IMR-90 (cell line): ENCODE measurements around the gene EMP1. TPM values are rescaled to one million over a fixed set of nuclear protein-coding genes. Genes with fewer than 3 reads are reported as not detected.

Experiments
- ATAC-seq: fragments of 200-7000 bp; cut with Tn5 transposase; 2 replicates; pipeline ENCODE4 v1.9.1; 2020; ENCODE audit warnings: low read depth, mild to moderate bottlenecking, moderate library complexity
- BruUV-seq: library from RNA; stranded (reverse); fragments of 400-500 nt; replicated peaks from 2 replicates; lab custom pipeline; 2021; lab: Mats Ljungman, UMichigan
- CTCF ChIA-PET: fragments of 300-600 bp; formaldehyde crosslinking; extraction: SDS; loops from one replicate; lab custom pipeline; 2021; ENCODE audit warnings: antibody characterized with exemption; lab: Yijun Ruan, JAX
- POLR2A ChIA-PET: fragments of 300-600 bp; sonication (Branson Sonifier 250); formaldehyde crosslinking; loops from one replicate; lab custom pipeline; 2022; ENCODE audit warnings: antibody characterized with exemption; ENCODE audit not compliant: unreplicated experiment; lab: Charles Lee
- DNase-seq: peaks from one replicate; pipeline ENCODE4 v3.0.0; 2013
- H2AFZ ChIP-seq: replicated peaks from 2 replicates; pipeline ENCODE3; 2013; ENCODE audit warnings: low read length, mild to moderate bottlenecking; ENCODE audit not compliant: poor library complexity
- H2AK5ac ChIP-seq: 2 replicates; pipeline ENCODE4 v1.6.1; 2013; ENCODE audit warnings: low read depth, low read length, inconsistent platforms
- H2AK9ac ChIP-seq: replicated peaks from 2 replicates; pipeline ENCODE3; 2013; ENCODE audit warnings: mild to moderate bottlenecking, low read depth, low read length, moderate library complexity; ENCODE audit not compliant: poor library complexity
- H2BK120ac ChIP-seq: 2 replicates; pipeline ENCODE4 v1.6.1; 2013; ENCODE audit warnings: low read depth, low read length, inconsistent platforms
- H2BK15ac ChIP-seq: 3 replicates; pipeline ENCODE4 v1.6.1; 2013; ENCODE audit warnings: low read depth, low read length, inconsistent platforms
- H2BK20ac ChIP-seq: 2 replicates; pipeline ENCODE4 v1.6.1; 2013; ENCODE audit warnings: low read depth, mild to moderate bottlenecking, inconsistent platforms, low read length, moderate library complexity
- H2BK5ac ChIP-seq: 2 replicates; pipeline ENCODE4 v1.6.1; 2013; ENCODE audit warnings: mild to moderate bottlenecking, low read depth, low read length, inconsistent platforms; ENCODE audit not compliant: poor library complexity, severe bottlenecking
- H3K14ac ChIP-seq: replicated peaks from 2 replicates; pipeline ENCODE4 v1.6.1; 2013; ENCODE audit warnings: low read depth, low read length, inconsistent platforms
- H3K18ac ChIP-seq: 2 replicates; pipeline ENCODE4 v1.6.1; 2013; ENCODE audit warnings: low read depth, low read length, control low read depth
- H3K23ac ChIP-seq: 2 replicates; pipeline ENCODE4 v1.6.1; 2013; ENCODE audit warnings: low read depth, low read length, inconsistent platforms
- H3K27ac ChIP-seq: 2 replicates; pipeline ENCODE4 v1.5.1; 2013; ENCODE audit warnings: mild to moderate bottlenecking, control low read depth, low read length; ENCODE audit not compliant: insufficient read depth
- H3K27me3 ChIP-seq: 2 replicates; pipeline ENCODE4 v1.6.1; 2013; ENCODE audit warnings: low read length; ENCODE audit not compliant: control insufficient read depth, insufficient read depth
- H3K36me3 ChIP-seq: 2 replicates; pipeline ENCODE4 v1.6.1; 2013; ENCODE audit warnings: low read length, mixed read lengths; ENCODE audit not compliant: control insufficient read depth, insufficient read depth
- H3K4ac ChIP-seq: 2 replicates; pipeline ENCODE4 v1.6.1; 2013; ENCODE audit warnings: low read depth, low read length, inconsistent platforms
- H3K4me1 ChIP-seq: 2 replicates; pipeline ENCODE4 v1.6.1; 2013; ENCODE audit warnings: low read length, mixed read lengths; ENCODE audit not compliant: control insufficient read depth, insufficient read depth
- H3K4me2 ChIP-seq: 2 replicates; pipeline ENCODE4 v1.6.1; 2013; ENCODE audit warnings: low read depth, mild to moderate bottlenecking, control low read depth, low read length, moderate library complexity
- H3K4me3 ChIP-seq: 2 replicates; pipeline ENCODE4 v1.5.1; 2013; ENCODE audit warnings: low read depth, mild to moderate bottlenecking, control low read depth, low read length, moderate library complexity; ENCODE audit not compliant: insufficient read depth
- H3K56ac ChIP-seq: 2 replicates; pipeline ENCODE4 v1.6.1; 2013; ENCODE audit warnings: low read length, inconsistent platforms; ENCODE audit not compliant: insufficient read depth; ENCODE audit errors: extremely low read depth
- H3K79me1 ChIP-seq, 2 experiments: 2 replicates each; pipeline ENCODE4 v1.6.1; 2013; ENCODE audit warnings: low read length in 2 of 2, inconsistent platforms in 1 of 2, low read depth in 1 of 2
- H3K9ac ChIP-seq: 2 replicates; pipeline ENCODE4 v1.6.1; 2013; ENCODE audit warnings: low read depth, low read length, control low read depth
- H3K9me1 ChIP-seq: 2 replicates; pipeline ENCODE4 v1.6.1; 2013; ENCODE audit warnings: low read length, inconsistent platforms; ENCODE audit not compliant: insufficient read depth
- H3K9me3 ChIP-seq: 2 replicates; pipeline ENCODE4 v1.6.1; 2013; ENCODE audit warnings: low read length; ENCODE audit not compliant: control insufficient read depth, insufficient read depth
- H4K20me1 ChIP-seq: 2 replicates; pipeline ENCODE4 v1.6.1; 2013; ENCODE audit warnings: low read length, inconsistent platforms; ENCODE audit not compliant: insufficient read depth
- H4K5ac ChIP-seq: 2 replicates; pipeline ENCODE4 v1.6.1; 2013; ENCODE audit warnings: mild to moderate bottlenecking, low read depth, low read length, control low read depth
- H4K8ac ChIP-seq, 2 experiments: 2 replicates each; pipeline ENCODE4 v1.6.1; 2013; ENCODE audit warnings: low read depth in 2 of 2, low read length in 2 of 2, control low read depth in 1 of 2, inconsistent platforms in 1 of 2
- H4K91ac ChIP-seq: 2 replicates; pipeline ENCODE4 v1.6.1; 2013; ENCODE audit warnings: low read depth, low read length, inconsistent platforms; ENCODE audit not compliant: insufficient read depth
- BHLHE40 ChIP-seq: fragments of 150-350 bp; IDR thresholded peaks from 2 replicates; pipeline ENCODE4 v1.6.1; 2016; ENCODE audit warnings: mild to moderate bottlenecking, low read depth, low read length
- CEBPB ChIP-seq: IDR thresholded peaks from 2 replicates; pipeline ENCODE4 v1.6.1; 2012; ENCODE audit warnings: low read depth, low read length, improper control_type of control experiment
- CHD1 ChIP-seq: IDR thresholded peaks from 2 replicates; pipeline ENCODE4 v1.6.1; 2012; ENCODE audit warnings: low read depth, low read length, improper control_type of control experiment
- CTCF ChIP-seq: conservative IDR thresholded peaks from 2 replicates; pipeline ENCODE4 v1.5.1; 2012; ENCODE audit warnings: mild to moderate bottlenecking, low read depth, low read length, improper control_type of control experiment
- ELK1 ChIP-seq: fragments of 150-350 bp; IDR thresholded peaks from 2 replicates; pipeline ENCODE4 v1.6.1; 2016; ENCODE audit warnings: low read depth, mild to moderate bottlenecking, low read length, moderate library complexity, borderline replicate concordance
- FOS ChIP-seq: fragments of 150-350 bp; IDR thresholded peaks from 2 replicates; pipeline ENCODE4 v1.6.1; 2016; ENCODE audit warnings: low read depth, low read length
- MAFK ChIP-seq: IDR thresholded peaks from 2 replicates; pipeline ENCODE4 v1.6.1; 2012; ENCODE audit warnings: low read depth, low read length, improper control_type of control experiment
- MAZ ChIP-seq: IDR thresholded peaks from 2 replicates; pipeline ENCODE4 v1.6.1; 2012; ENCODE audit warnings: low read depth, mild to moderate bottlenecking, low read length, improper control_type of control experiment, moderate library complexity, borderline replicate concordance
- MXI1 ChIP-seq: IDR thresholded peaks from 2 replicates; pipeline ENCODE4 v1.6.1; 2012; ENCODE audit warnings: low read depth, mild to moderate bottlenecking, low read length, moderate library complexity, borderline replicate concordance
- NFE2L2 ChIP-seq: fragments of 150-350 bp; IDR thresholded peaks from 2 replicates; pipeline ENCODE4 v1.6.1; 2016; ENCODE audit warnings: low read depth, mild to moderate bottlenecking, low read length
- POLR2A ChIP-seq: IDR thresholded peaks from 2 replicates; pipeline ENCODE4 v1.6.1; 2012; ENCODE audit warnings: mild to moderate bottlenecking, low read depth, low read length
- RAD21 ChIP-seq: IDR thresholded peaks from 2 replicates; pipeline ENCODE4 v1.6.1; 2012; ENCODE audit warnings: low read length, improper control_type of control experiment
- RCOR1 ChIP-seq: IDR thresholded peaks from 2 replicates; pipeline ENCODE4 v1.6.1; 2012; ENCODE audit warnings: mild to moderate bottlenecking, low read length, improper control_type of control experiment; ENCODE audit not compliant: insufficient replicate concordance
- RFX5 ChIP-seq: IDR thresholded peaks from 2 replicates; pipeline ENCODE4 v1.8.0; 2012; ENCODE audit warnings: low read depth, mild to moderate bottlenecking, low read length, moderate library complexity
- SMC3 ChIP-seq: fragments of 150-350 bp; IDR thresholded peaks from 2 replicates; pipeline ENCODE4 v1.6.1; 2016; ENCODE audit warnings: low read depth, mild to moderate bottlenecking, antibody characterized with exemption, low read length, moderate library complexity
- USF2 ChIP-seq: fragments of 150-350 bp; IDR thresholded peaks from 2 replicates; pipeline ENCODE4 v1.6.1; 2017; ENCODE audit warnings: mild to moderate bottlenecking, antibody characterized with exemption, low read length, low read depth
- WGBS, 2 experiments: methylation state at CpG; one replicate each; pipeline versions ENCODE4 v1.1.5 to v1.1.7; 2013; ENCODE audit warnings: missing lambda C conversion rate in 2 of 2; ENCODE audit not compliant: insufficient read length in 1 of 2; ENCODE audit errors: extremely low coverage in 2 of 2; 5-methylcytosine and 5-hydroxymethylcytosine counted together
- dilution Hi-C: fragments of 300-500 bp; cut with HindIII; formaldehyde crosslinking; loops from one replicate; pipeline ENCODE4 v1.14.3; 2018; ENCODE audit warnings: low sequenced_read_pairs; ENCODE audit not compliant: unreplicated experiment
- in situ Hi-C: fragments of 300-500 bp; cut with MboI; formaldehyde crosslinking; loops from 3 replicates; pipeline ENCODE4 v1.14.3; 2019; ENCODE audit warnings: low sequenced_read_pairs, inconsistent platforms, mixed read lengths
- intact Hi-C: fragments of 100-400 bp; cut with micrococcal nuclease; formaldehyde crosslinking; loops from 2 replicates; pipeline ENCODE4 v1.10.0; 2022
- polyA plus RNA-seq, 3 experiments: library from polyadenylated mRNA; depleted of rRNA; stranded (reverse); fragments of >200 nt; gene quantifications; 2 replicates each; pipeline ENCODE4 v1.2.3, GENCODE V29; 2012; ENCODE audit warnings: low replicate concordance in 1 of 3
- total RNA-seq: library from RNA; depleted of rRNA; stranded (reverse); fragments of >200 nt; gene quantifications from 2 replicates; pipeline ENCODE4 v1.2.3, GENCODE V29; 2012

EMP1 gene
- total and polyA plus RNA-seq, 2 of the 4 experiments (the other 2 are of a cell fraction): 137 to 201 TPM

- no peak overlapping the region for H2BK120ac ChIP-seq
- H3K18ac ChIP-seq: no peak overlapping the region
- H4K8ac ChIP-seq: no peak overlapping the region
- BruUV-seq: no TSS peak
- H4K5ac ChIP-seq: no peak overlapping the region
- H3K4ac ChIP-seq: no peak overlapping the region
- H4K91ac ChIP-seq: no peak overlapping the region
- H2AK9ac ChIP-seq: no peak overlapping the region
- no peaks in the 10 kb centered on the region for H3K27me3 ChIP-seq
- H3K14ac ChIP-seq: no peak overlapping the region
- ChIA-PET POLR2A (no interaction called here), CTCF (interaction anchor here (0.6 to 1.0 kb wide), 2 partner anchors 18 to 986 kb away, joined by 3 to 4 read pairs; no protein-coding TSS in a partner anchor)
- no peaks in the 10 kb centered on the region for H3K9me3 ChIP-seq
- no peak overlapping the region for H3K4me3 ChIP-seq
- H3K4me2 ChIP-seq: no peak overlapping the region
- TF ChIP-seq USF2 (no peak), MAFK (no peak), CEBPB (no peak), CHD1 (no peak), POLR2A (no peak), MAZ (no peak), ELK1 (no peak), NFE2L2 (no peak), RCOR1 (no peak), CTCF (no peak), FOS (no peak), SMC3 (no peak), RFX5 (no peak), BHLHE40 (no peak), MXI1 (no peak), RAD21 (no peak)
- no peak overlapping the region for H3K23ac ChIP-seq
- DNase-seq (no peak), ATAC-seq (no peak)
- H2BK15ac ChIP-seq: no peak overlapping the region
- H2BK5ac ChIP-seq: no peak overlapping the region
- peaks cover 0 to 4% of the 10 kb centered on the region in 2 experiments; a peak in 1 of 4 replicates for H3K79me1 ChIP-seq
- in situ Hi-C loops (loop anchor here (10.0 kb wide), 1 partner anchor 443 kb away; no protein-coding TSS in a partner anchor), intact Hi-C loops (no loop called here), dilution Hi-C loops (no loop called here)
- H3K9me1 ChIP-seq: peaks cover 6% of the 10 kb centered on the region
- no peaks in the 10 kb centered on the region for H4K20me1 ChIP-seq
- H2BK20ac ChIP-seq: no peak overlapping the region
- no peak overlapping the region for H3K27ac ChIP-seq
- no peak overlapping the region for H3K9ac ChIP-seq
- H3K4me1 ChIP-seq: peaks cover 6% of the 10 kb centered on the region
- no peak overlapping the region for H2AFZ ChIP-seq
- H3K36me3 ChIP-seq: no peaks in the 10 kb centered on the region
- no peak overlapping the region for H3K56ac ChIP-seq
- WGBS, 2 experiments: 40% methylated on average over 1 of the region's 7 CpGs; no CpG with 5 or more reads in 1 of the 2 experiments
- H2AK5ac ChIP-seq: no peak overlapping the region
Measured at GRCh38 chr12:13238204-13238603, 41.7 kb downstream of the EMP1 start.
